ENCODE results near the gene RBMS1. TPM values are rescaled to one million over a fixed set of nuclear protein-coding genes. Genes with fewer than 3 reads are reported as not detected.

The RBMS1 gene
- polyA plus RNA-seq, 1 donor from 2014 or later, result 8.4 TPM

- H3K4me3 ChIP-seq (ENCODE audit: low read length), result no peak overlapping the region
- no peak overlapping the region for H3K4me2 ChIP-seq (ENCODE audit: low read length)
- no peaks in the 10 kb centered on the region for H3K9me3 ChIP-seq (ENCODE audit: low read length)
- H3K27me3 ChIP-seq (ENCODE audit: insufficient read depth, low read depth, low read length), result no peaks in the 10 kb centered on the region
- no peaks in the 10 kb centered on the region for H4K20me1 ChIP-seq (ENCODE audit: insufficient read depth)
- H3K36me3 ChIP-seq (ENCODE audit: insufficient read depth, low read length), result no peaks in the 10 kb centered on the region
- no peak overlapping the region for H2AFZ ChIP-seq (ENCODE audit: low read depth, low read length)
- no peak overlapping the region for H3K27ac ChIP-seq (ENCODE audit: low read length)
- H3K9me2 ChIP-seq (ENCODE audit: insufficient read depth, low read length), result no peaks in the 10 kb centered on the region
- H3F3A ChIP-seq (ENCODE audit: insufficient read depth, low read length, poor library complexity, severe bottlenecking), result no peaks in the 10 kb centered on the region
- no peaks in the 10 kb centered on the region for H3K79me2 ChIP-seq (replicated peaks; ENCODE audit: insufficient read depth, low read length)
- H3K9ac ChIP-seq (ENCODE audit: low read length), result no peak overlapping the region
- TF ChIP-seq POLR2AphosphoS5 (IDR thresholded peaks at IDR 0.05), result no peak
- no peak for TF ChIP-seq RAD21 (conservative IDR thresholded peaks at IDR 0.05)
- no peak for TF ChIP-seq EZH2 (IDR thresholded peaks at IDR 0.05; ENCODE audit: borderline replicate concordance, insufficient read depth, low read length, poor library complexity, severe bottlenecking)
- TF ChIP-seq TAF1 (IDR thresholded peaks at IDR 0.05; ENCODE audit: low read depth), result no peak
- TF ChIP-seq MXI1 (conservative IDR thresholded peaks at IDR 0.05; ENCODE audit: poor library complexity, severe bottlenecking), result no peak
- TF ChIP-seq CTCF (IDR thresholded peaks at IDR 0.05; ENCODE audit: poor library complexity, severe bottlenecking), result no peak
- TF ChIP-seq SMC3 (conservative IDR thresholded peaks at IDR 0.05; ENCODE audit: poor library complexity), result no peak
- TF ChIP-seq REST (IDR thresholded peaks at IDR 0.05; ENCODE audit: borderline replicate concordance), result no peak
- TF ChIP-seq EP300 (conservative IDR thresholded peaks at IDR 0.05; ENCODE audit: poor library complexity, severe bottlenecking), result no peak
Observed at GRCh38 chr2:160457588-160457987, 36.0 kb downstream of the RBMS1 start.

- H3F3A ChIP-seq (ENCODE audit: insufficient read depth, low read length, poor library complexity, severe bottlenecking), result no peaks in the 10 kb centered on the region
- H3K27me3 ChIP-seq (ENCODE audit: insufficient read depth, low read depth, low read length), result no peaks in the 10 kb centered on the region
- H3K4me3 ChIP-seq (ENCODE audit: low read length), result no peak overlapping the region
- TF ChIP-seq RAD21 (conservative IDR thresholded peaks at IDR 0.05) (no peak), SMC3 (conservative IDR thresholded peaks at IDR 0.05; ENCODE audit: poor library complexity) (no peak), CTCF (IDR thresholded peaks at IDR 0.05; ENCODE audit: poor library complexity, severe bottlenecking) (no peak), MXI1 (conservative IDR thresholded peaks at IDR 0.05; ENCODE audit: poor library complexity, severe bottlenecking) (no peak), TAF1 (IDR thresholded peaks at IDR 0.05; ENCODE audit: low read depth) (no peak), REST (IDR thresholded peaks at IDR 0.05; ENCODE audit: borderline replicate concordance) (no peak), POLR2AphosphoS5 (IDR thresholded peaks at IDR 0.05) (no peak), EZH2 (IDR thresholded peaks at IDR 0.05; ENCODE audit: borderline replicate concordance, insufficient read depth, low read length, poor library complexity, severe bottlenecking) (no peak), EP300 (conservative IDR thresholded peaks at IDR 0.05; ENCODE audit: poor library complexity, severe bottlenecking) (no peak)
- H3K9me3 ChIP-seq (ENCODE audit: low read length), result no peaks in the 10 kb centered on the region
- no peak overlapping the region for H3K4me2 ChIP-seq (ENCODE audit: low read length)
- no peaks in the 10 kb centered on the region for H3K36me3 ChIP-seq (ENCODE audit: insufficient read depth, low read length)
- no peaks in the 10 kb centered on the region for H3K79me2 ChIP-seq (replicated peaks; ENCODE audit: insufficient read depth, low read length)
- H2AFZ ChIP-seq (ENCODE audit: low read depth, low read length), result no peak overlapping the region
- H4K20me1 ChIP-seq (ENCODE audit: insufficient read depth), result no peaks in the 10 kb centered on the region
- H3K9me2 ChIP-seq (ENCODE audit: insufficient read depth, low read length), result no peaks in the 10 kb centered on the region
- no peak overlapping the region for H3K9ac ChIP-seq (ENCODE audit: low read length)
- H3K27ac ChIP-seq (ENCODE audit: low read length), result no peak overlapping the region
Observed at GRCh38 chr2:160454070-160454797, 39.4 kb downstream of the RBMS1 start.

Measured in neural cell (in vitro differentiated cells).